CD8-positive, alpha-beta memory T cell (primary cell): ENCODE data around the gene IQCB1. TPM values are rescaled to one million over a fixed set of nuclear protein-coding genes. Genes with fewer than 3 reads are reported as not detected.

Experiments used
- CTCF ChIA-PET: fragments of 350-600 bp; sonication (Branson Sonifier 250); formaldehyde crosslinking; loops from one replicate; lab custom pipeline; 2021; ENCODE audit warnings: antibody characterized with exemption; lab: Charles Lee
- POLR2A ChIA-PET: fragments of 350-600 bp; sonication (Branson Sonifier 250); formaldehyde crosslinking; loops from one replicate; lab custom pipeline; 2021; ENCODE audit warnings: antibody characterized with exemption; lab: Charles Lee
- DNase-seq, 5 donors: peaks; one replicate each; pipeline versions ENCODE4 v3.0.0 to v3.0.0-alpha.2; 2020 to 2022; ENCODE audit warnings: mixed read lengths in 1 of 5
- H3K27ac ChIP-seq: one replicate; pipeline ENCODE4 v1.7.0; 2013; ENCODE audit warnings: low read depth, mild to moderate bottlenecking, low read length, moderate library complexity
- H3K27me3 ChIP-seq: 2 replicates; pipeline ENCODE4 v1.7.0; 2013; ENCODE audit warnings: low read length, mild to moderate bottlenecking; ENCODE audit not compliant: insufficient read depth, poor library complexity, severe bottlenecking
- H3K36me3 ChIP-seq: 2 replicates; pipeline ENCODE4 v1.7.0; 2013; ENCODE audit warnings: mild to moderate bottlenecking, low read length, moderate library complexity; ENCODE audit not compliant: insufficient read depth
- H3K4me1 ChIP-seq: 2 replicates; pipeline ENCODE4 v1.7.0; 2013; ENCODE audit warnings: mild to moderate bottlenecking, low read length, moderate library complexity; ENCODE audit not compliant: insufficient read depth
- H3K4me3 ChIP-seq: 2 replicates; pipeline ENCODE4 v1.7.0; 2013; ENCODE audit warnings: mild to moderate bottlenecking, low read length
- H3K9me3 ChIP-seq: 2 replicates; pipeline ENCODE4 v1.7.0; 2013; ENCODE audit warnings: mild to moderate bottlenecking, low read length
- H3K27ac Mint-ChIP-seq, 8 donors: one replicate each; pipeline ENCODE4 v1.8.0; 2020 to 2021; ENCODE audit warnings: mixed read lengths in 8 of 8, mild to moderate bottlenecking in 6 of 8, inconsistent platforms in 3 of 8, moderate library complexity in 3 of 8
- H3K27me3 Mint-ChIP-seq, 2 donors: one replicate each; pipeline ENCODE4 v1.8.0; 2020 to 2021; ENCODE audit warnings: mixed read lengths in 2 of 2, mild to moderate bottlenecking in 1 of 2, moderate library complexity in 1 of 2
- H3K36me3 Mint-ChIP-seq, 3 donors: one replicate each; pipeline ENCODE4 v1.8.0; 2020 to 2021; ENCODE audit warnings: mixed read lengths in 3 of 3, inconsistent platforms in 1 of 3, mild to moderate bottlenecking in 1 of 3
- H3K4me1 Mint-ChIP-seq, 3 donors: one replicate each; pipeline ENCODE4 v1.8.0; 2020 to 2021; ENCODE audit warnings: mixed read lengths in 3 of 3, inconsistent platforms in 1 of 3, mild to moderate bottlenecking in 1 of 3
- H3K4me3 Mint-ChIP-seq, 7 donors: one replicate each; pipeline ENCODE4 v1.8.0; 2020 to 2021; ENCODE audit warnings: mixed read lengths in 7 of 7, mild to moderate bottlenecking in 6 of 7, moderate library complexity in 4 of 7, inconsistent platforms in 2 of 7
- H3K9me3 Mint-ChIP-seq, 5 donors: one replicate each; pipeline ENCODE4 v1.8.0; 2020 to 2022; ENCODE audit warnings: mixed read lengths in 5 of 5, mild to moderate bottlenecking in 3 of 5, moderate library complexity in 2 of 5, inconsistent platforms in 1 of 5
- polyA plus RNA-seq: library from polyadenylated mRNA; unstranded; fragments of 300-500 nt; fragmentation: Illumina TruSeq; gene quantifications from one replicate; pipeline ENCODE4 v1.2.3, GENCODE V29; 2021
- total RNA-seq, 2 experiments: library from RNA; stranded (reverse); gene quantifications; one replicate each; pipeline ENCODE4 v1.2.3, GENCODE V29; 2021

Gene IQCB1
- total and polyA plus RNA-seq, 3 experiments from 2014 or later: 21.3 to 27.4 (median 27.3) TPM

GRCh38 chr3:121720163-121720562 is 114.7 kb downstream of the IQCB1 start:
- no peaks in the 10 kb centered on the region for H3K27me3 ChIP-seq
- peaks cover 10% of the 10 kb centered on the region for H3K4me1 ChIP-seq
- Mint-ChIP-seq H3K27me3 (no peaks in the 10 kb centered on the region), H3K36me3 (peaks cover 42 to 86% (median 48%) of the 10 kb centered on the region in 3 donors), H3K4me1 (peaks cover 21 to 35% (median 34%) of the 10 kb centered on the region in 3 donors), H3K27ac (peak overlapping the region in 3 of 8 donors; percentile 16 to 56 (median 53)), H3K4me3 (no peak overlapping the region), H3K9me3 (no peaks in the 10 kb centered on the region)
- no peaks in the 10 kb centered on the region for H3K9me3 ChIP-seq
- ChIA-PET POLR2A (no interaction called here), CTCF (interaction anchor here (0.7 to 0.9 kb wide), 2 partner anchors 14 to 57 kb away, joined by 3 to 4 read pairs; no protein-coding TSS in a partner anchor)
- no peak overlapping the region for H3K4me3 ChIP-seq
- DNase-seq: no peak
- H3K36me3 ChIP-seq: peaks cover 21% of the 10 kb centered on the region
- H3K27ac ChIP-seq: no peak overlapping the region

Other genes with a start within 250 kb of the IQCB1 start
- not detected for gene FBXO40, start 241.7 kb downstream of the IQCB1 start, total RNA-seq
- gene FBXO40, start 241.7 kb downstream of the IQCB1 start, polyA plus RNA-seq: not detected
- gene HCLS1, start 174.2 kb downstream of the IQCB1 start, total RNA-seq: 100 to 1,000 TPM; 184 to 197 TPM
- 493 TPM for gene HCLS1, start 174.2 kb downstream of the IQCB1 start, polyA plus RNA-seq
- 10 to 100 TPM; 17.3 to 20.6 TPM for gene GOLGB1, start 85.3 kb downstream of the IQCB1 start, total RNA-seq
- 16.0 TPM for gene GOLGB1, start 85.3 kb downstream of the IQCB1 start, polyA plus RNA-seq
- gene EAF2, start 149 bp upstream of the IQCB1 start, total RNA-seq: 1 to 10 TPM; 7.8 to 8.9 TPM
- gene EAF2, start 149 bp upstream of the IQCB1 start, polyA plus RNA-seq: 14.1 TPM
- under 1 TPM; 0.88 to 0.91 TPM for gene SLC15A2, start 59.3 kb upstream of the IQCB1 start, total RNA-seq
- gene SLC15A2, start 59.3 kb upstream of the IQCB1 start, polyA plus RNA-seq: 0.15 TPM
- not detected for gene ILDR1, start 187.2 kb upstream of the IQCB1 start, total RNA-seq
- not detected for gene ILDR1, start 187.2 kb upstream of the IQCB1 start, polyA plus RNA-seq
- gene CD86, start 220.3 kb upstream of the IQCB1 start, total RNA-seq: 1 to 10 TPM in 1 of 2 experiments, under 1 TPM in 1; 0.95 to 1.2 TPM
- gene CD86, start 220.3 kb upstream of the IQCB1 start, polyA plus RNA-seq: not detected